Activated CD8-positive, alpha-beta memory T cell treated with anti-CD3 and anti-CD28 coated beads, Interleukin-2, amount 50 U/mL, for 1 hour (primary cell): ENCODE measurements around the gene AGBL5.

Experiments used
- DNase-seq: peaks from one replicate; pipeline ENCODE4 v3.0.0-alpha.2; 2020; ENCODE audit errors: extremely low read depth

The AGBL5 gene

DNA sequence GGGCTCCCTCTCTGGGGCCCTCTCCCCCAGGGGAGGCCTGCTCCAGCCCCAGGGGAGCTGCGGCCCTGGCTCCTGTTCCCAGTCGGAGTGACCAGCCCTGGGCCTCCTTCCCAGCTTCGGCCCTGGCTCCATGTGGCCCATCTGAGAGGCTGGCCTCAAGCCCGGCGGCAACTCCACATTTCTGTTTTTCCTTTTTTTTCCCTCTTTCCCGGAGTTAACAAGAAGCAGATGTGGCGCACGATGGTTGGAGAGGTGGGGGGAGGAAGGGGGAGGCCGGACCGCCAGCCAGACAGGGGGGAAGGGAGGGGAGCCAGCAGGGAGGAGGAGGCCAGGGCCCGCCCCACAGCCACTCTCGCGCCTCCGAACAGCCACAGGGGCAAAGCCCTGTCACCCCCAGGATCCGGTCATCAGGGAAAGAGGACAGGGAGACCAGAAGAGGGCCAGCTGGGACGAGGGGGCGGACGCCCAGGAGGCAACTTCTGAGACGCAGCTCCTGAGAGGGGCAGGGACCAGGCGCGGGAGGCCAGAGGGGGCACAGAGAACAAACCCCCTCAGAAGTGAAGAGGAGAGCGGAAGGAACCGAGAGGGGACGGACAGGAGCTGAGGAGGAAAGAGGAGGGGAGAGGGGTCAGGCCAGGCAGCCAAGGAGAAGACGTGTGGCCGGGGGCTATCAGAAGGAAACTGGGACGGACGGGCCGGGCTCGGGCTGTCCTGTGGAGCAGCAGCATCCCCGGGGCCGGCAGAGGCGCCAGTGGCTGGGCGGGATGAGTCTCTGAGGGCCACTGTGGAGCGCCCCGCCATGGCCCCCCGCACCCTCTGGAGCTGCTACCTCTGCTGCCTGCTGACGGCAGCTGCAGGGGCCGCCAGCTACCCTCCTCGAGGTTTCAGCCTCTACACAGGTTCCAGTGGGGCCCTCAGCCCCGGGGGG is 27.1 kb downstream of the AGBL5 start, which contains the start of gene EMILIN1:
Gene EMILIN1 (plus strand): TSS at position 349 of the 928 bp plus-strand sequence. CDS start 451 bp downstream, at position 800.
- DNase-seq, result no peak

DNA sequence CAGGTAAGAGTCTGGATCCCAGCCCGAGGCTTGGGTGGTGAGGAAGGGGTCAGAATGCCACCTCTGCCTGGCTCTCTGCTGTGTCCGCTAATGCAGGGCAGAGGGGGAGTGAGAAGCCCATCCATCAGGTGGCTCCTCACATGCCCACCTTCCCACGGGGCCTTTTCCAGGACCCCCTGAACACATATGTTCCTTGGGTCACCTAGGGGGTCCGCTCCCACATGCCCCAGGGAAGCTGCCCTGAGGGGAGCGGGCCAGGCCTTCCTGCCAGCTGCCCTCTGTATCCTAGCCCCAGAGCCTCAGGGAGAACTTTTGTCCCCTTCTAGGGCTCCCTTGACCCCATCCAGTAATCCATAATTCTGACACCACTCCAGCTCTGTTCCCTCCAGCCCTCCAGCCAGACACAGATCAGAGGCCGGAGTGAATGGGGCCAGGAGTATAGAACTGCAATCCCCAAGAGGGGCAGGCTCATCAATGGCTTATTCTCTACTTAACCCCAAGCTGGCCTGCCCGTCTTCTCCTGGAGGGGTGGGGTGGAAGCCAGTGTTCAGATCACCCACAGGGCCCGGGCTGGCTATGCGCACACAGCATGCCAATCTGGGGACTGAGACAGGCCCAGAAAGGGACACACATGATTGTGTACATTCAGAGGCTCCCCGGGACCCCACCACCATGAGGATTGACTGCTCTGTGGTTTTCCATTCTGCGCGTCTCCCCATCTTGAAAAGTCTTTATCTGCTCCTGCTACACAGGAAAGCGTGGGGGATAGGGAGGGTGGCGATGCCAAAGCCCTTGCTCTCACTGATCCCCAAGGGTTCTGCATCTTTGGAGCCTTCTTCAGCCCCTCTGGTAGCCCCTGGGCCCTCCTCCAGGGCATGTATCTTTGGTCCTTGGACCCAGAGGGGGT is 28.0 kb downstream of the AGBL5 start:
- DNase-seq, result no peak

DNA sequence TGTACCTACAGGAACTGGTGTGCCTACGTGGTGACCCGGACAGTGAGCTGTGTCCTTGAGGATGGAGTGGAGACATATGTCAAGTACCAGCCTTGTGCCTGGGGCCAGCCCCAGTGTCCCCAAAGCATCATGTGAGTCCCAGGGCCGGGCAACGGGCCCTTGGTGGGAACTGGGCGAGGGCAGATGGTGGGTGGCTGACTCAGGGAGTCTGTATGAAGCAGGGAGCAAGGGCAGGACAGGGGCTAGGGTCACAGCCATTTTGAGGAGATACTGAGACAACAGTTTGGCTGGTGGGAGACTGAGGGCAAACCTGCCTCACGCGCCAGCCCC is 28.6 kb downstream of the AGBL5 start:
- no peak for DNase-seq

DNA sequence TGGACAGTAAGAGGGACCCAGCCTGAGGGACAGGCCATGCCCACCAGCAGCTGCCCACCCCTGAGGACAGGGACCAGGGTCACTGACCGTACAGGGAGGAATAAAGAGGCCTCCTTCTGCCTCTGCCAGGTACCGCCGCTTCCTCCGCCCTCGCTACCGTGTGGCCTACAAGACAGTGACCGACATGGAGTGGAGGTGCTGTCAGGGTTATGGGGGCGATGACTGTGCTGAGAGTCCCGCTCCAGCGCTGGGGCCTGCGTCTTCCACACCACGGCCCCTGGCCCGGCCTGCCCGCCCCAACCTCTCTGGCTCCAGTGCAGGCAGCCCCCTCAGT is 29.1 kb downstream of the AGBL5 start:
- no peak for DNase-seq

DNA sequence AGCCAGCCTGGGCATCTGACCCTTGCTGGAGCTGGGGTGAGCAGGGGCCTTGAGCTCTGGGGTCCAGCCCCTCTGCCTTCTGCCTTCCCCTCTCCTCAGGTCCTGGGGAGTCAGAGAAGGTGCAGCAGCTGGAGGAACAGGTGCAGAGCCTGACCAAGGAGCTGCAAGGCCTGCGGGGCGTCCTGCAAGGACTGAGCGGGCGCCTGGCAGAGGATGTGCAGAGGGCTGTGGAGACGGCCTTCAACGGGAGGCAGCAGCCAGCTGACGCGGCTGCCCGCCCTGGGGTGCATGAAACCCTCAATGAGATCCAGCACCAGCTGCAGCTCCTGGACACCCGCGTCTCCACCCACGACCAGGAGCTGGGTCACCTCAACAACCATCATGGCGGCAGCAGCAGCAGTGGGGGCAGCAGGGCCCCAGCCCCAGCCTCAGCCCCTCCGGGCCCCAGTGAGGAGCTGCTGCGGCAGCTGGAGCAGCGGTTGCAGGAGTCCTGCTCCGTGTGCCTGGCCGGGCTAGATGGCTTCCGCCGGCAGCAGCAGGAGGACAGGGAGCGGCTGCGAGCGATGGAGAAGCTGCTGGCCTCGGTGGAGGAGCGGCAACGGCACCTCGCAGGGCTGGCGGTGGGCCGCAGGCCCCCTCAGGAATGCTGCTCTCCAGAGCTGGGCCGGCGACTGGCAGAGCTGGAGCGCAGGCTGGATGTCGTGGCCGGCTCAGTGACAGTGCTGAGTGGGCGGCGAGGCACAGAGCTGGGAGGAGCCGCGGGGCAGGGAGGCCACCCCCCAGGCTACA is 30.7 kb downstream of the AGBL5 start:
- no peak for DNase-seq

DNA sequence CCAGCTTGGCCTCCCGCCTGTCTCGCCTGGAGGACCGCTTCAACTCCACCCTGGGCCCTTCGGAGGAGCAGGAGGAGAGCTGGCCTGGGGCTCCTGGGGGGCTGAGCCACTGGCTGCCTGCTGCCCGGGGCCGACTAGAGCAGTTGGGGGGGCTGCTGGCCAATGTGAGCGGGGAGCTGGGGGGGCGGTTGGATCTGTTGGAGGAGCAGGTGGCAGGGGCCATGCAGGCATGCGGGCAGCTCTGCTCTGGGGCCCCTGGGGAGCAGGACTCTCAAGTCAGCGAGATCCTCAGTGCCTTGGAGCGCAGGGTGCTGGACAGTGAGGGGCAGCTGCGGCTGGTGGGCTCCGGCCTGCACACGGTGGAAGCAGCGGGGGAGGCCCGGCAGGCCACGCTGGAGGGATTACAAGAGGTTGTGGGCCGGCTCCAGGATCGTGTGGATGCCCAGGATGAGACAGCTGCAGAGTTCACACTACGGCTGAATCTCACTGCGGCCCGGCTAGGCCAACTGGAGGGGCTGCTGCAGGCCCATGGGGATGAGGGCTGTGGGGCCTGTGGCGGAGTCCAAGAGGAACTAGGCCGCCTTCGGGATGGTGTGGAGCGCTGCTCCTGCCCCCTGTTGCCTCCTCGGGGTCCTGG is 31.4 kb downstream of the AGBL5 start:
- DNase-seq, result no peak

DNA sequence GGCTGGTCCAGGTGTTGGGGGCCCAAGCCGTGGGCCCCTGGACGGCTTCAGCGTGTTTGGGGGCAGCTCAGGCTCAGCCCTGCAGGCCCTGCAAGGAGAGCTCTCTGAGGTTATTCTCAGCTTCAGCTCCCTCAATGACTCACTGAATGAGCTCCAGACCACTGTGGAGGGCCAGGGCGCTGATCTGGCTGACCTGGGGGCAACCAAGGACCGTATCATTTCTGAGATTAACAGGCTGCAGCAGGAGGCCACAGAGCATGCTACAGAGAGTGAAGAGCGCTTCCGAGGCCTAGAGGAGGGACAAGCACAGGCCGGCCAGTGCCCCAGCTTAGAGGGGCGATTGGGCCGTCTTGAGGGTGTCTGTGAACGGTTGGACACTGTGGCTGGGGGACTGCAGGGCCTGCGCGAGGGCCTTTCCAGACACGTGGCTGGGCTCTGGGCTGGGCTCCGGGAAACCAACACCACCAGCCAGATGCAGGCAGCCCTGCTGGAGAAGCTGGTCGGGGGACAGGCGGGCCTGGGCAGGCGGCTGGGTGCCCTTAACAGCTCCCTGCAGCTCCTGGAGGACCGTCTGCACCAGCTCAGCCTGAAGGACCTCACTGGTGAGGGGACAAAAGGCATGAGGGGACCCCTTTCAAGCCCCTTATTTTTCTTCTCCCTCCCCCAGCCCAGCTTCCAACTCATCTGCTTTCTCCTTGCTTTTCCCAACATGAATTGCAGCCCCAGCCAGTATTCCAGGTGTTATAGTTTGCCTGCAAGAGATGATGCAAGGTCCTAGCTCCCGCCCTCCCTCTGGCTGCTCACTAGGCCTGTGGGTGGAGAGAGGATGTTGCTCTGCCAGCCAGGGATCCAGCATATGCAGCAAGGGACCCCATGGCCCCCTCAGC is 32.2 kb downstream of the AGBL5 start:
- no peak for DNase-seq

DNA sequence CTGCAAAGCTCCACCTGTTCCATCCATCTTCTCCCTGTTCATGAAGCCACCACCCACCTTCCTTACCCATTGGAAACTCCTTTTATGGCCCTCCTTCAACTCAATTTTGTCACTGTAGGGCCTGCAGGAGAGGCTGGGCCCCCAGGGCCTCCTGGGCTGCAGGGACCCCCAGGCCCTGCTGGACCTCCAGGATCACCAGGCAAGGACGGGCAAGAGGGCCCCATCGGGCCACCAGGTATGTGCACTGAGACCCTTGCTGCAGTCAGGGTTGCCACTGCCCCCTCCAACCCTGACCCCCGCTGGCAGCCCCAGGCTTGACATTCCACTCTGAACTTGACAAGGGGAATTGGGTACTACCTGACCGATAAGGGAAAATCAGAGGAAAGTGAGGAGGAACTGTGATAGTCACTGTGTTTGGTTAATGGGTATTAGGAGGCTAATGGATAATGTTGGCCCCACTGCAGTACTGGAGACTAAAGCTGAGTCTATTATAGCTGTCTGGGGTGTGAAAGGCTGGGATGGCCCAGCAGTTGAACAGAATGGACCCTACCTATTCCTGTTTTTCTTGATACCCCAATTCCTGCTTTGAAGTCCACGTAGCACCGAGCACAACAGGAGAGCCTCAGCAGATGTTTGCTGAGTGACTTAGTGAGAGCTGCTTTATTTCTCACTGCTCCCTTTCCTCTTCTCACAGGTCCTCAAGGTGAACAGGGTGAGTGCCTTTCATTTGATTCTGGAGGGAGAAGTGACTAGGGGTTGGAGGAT is 33.0 kb downstream of the AGBL5 start:
- DNase-seq, result no peak

DNA sequence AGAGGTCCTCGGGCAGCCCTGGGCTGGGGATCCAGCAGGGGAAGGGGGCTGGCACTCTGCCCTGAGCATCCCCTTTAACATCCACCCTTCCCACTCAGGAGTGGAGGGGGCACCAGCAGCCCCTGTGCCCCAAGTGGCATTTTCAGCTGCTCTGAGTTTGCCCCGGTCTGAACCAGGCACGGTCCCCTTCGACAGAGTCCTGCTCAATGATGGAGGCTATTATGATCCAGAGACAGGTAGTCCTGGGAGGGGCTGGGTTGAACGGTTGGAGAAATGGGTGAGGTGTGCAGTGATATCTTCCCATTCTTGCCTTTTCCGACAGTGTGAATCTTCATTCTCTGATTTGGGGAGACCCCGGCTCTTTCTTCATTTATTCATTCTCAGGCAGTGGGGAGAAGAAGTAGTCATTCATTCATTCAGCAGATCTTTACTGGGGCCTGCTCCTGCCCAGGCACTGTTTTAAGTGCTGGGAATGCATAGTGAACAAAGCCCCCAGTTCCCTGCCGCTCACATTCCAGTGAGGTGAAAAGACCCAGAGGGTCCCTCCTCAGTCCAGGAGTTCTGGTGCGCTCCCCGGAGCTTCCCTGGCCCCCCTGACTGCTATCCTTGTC is 33.7 kb downstream of the AGBL5 start:
- no peak for DNase-seq

DNA sequence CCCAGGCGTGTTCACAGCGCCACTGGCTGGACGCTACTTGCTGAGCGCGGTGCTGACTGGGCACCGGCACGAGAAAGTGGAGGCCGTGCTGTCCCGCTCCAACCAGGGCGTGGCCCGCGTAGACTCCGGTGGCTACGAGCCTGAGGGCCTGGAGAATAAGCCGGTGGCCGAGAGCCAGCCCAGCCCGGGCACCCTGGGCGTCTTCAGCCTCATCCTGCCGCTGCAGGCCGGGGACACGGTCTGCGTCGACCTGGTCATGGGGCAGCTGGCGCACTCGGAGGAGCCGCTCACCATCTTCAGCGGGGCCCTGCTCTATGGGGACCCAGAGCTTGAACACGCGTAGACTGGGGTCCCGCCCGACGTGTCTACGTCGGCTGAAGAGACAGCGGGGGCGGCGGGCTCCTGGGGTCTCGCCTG is 34.2 kb downstream of the AGBL5 start:
- no peak for DNase-seq

DNA sequence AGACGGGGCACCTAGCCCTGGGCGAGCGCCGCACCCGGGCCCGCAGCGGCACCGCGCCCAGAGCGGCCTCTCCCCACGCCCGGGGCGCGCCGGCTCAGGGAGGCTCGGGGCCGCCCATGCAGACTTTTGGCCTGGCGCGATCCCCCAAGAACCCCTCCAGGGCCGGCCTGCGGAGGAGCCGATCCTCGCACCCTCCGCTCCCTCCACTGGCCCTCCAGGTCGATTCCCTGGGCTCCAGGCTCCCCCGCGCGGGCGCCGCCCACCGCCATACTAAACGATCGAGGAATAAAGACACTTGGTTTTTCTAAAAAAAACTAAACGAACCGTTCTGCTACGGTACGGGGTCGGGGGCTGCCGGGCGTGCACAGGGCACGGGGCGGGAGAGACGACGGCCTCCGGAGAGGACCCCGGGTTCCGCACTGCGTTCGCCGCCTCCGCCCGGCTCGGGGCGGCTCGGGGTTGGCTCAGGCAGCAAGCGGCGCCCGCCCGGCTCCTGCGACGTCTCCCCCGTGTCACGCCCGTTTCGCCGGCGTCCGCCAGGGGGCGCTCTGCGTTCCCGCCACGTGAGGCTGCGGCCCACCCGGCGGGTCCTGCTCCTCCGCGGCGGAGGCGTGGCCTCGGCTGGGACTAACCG is 34.7 kb downstream of the AGBL5 start:
- peak; percentile 71 for DNase-seq

DNA sequence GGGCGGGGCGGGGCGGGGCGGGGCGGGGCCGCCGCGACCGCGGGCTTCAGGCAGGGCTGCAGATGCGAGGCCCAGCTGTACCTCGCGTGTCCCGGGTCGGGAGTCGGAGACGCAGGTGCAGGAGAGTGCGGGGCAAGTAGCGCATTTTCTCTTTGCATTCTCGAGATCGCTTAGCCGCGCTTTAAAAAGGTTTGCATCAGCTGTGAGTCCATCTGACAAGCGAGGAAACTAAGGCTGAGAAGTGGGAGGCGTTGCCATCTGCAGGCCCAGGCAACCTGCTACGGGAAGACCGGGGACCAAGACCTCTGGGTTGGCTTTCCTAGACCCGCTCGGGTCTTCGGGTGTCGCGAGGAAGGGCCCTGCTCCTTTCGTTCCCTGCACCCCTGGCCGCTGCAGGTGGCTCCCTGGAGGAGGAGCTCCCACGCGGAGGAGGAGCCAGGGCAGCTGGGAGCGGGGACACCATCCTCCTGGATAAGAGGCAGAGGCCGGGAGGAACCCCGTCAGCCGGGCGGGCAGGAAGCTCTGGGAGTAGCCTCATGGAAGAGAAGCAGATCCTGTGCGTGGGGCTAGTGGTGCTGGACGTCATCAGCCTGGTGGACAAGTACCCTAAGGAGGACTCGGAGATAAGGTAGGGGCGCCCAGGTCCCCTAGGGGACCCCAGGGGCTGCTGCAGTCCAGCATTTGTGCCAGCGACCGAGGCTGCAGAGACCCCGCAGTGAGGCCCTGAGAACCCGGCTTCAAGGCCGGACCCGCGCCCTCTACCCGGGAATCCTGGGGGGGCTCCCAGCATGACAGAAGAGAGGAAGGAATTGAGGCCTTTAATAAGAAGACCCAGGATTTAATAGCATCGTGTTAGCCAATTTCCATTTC is 35.5 kb downstream of the AGBL5 start, which contains the start of gene KHK:
Gene KHK (plus strand): TSS at position 49 of the 870 bp plus-strand sequence. CDS start 488 bp downstream, at position 537.
- DNase-seq, result no peak

DNA sequence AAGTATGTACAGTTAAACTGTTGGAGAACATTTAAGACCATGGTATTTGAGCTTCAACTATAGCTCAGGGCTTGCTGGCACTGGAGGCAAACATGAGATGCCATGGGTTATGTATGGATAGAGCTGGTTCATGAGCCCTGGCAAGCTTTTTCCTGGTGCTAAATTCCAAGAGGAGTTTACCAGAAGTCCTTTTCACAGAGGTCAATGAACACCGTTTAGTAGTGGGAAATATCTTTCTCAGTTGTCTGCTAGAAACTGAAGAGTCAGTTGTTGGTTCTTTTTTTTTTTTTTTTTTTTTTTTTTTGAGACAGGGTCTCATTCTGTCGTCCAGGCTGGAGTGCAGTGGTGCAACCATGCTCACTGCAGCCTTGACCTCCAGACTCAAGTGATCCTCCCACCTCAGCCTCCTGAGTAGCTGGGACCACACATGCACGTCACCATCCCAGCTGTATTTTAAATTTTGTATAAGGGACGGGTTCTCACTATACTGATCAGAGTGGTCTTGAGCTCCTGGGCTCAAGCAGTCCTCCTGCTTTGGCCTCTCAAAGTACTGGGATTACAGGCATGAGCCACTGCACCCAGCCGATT is 36.4 kb downstream of the AGBL5 start:
- DNase-seq, result no peak

DNA sequence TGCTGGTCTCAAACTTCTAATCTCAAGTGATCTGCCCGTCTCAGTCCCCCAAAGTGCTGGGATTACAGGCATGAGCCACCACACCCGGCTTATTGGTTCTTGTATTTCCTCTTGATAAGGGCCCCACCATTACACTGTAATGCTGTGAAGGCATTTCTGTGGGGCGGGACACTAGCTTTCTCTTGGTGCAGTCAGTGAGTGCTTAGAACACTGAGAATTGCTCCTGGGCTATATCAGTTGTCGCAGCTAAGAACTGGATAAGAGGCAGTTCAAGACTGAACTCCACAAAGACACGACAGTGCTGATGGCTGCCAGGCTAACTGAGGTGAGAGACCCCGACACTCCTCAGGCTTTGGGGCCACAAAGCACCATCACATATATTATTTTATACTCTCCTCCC is 37.2 kb downstream of the AGBL5 start:
- no peak for DNase-seq

DNA sequence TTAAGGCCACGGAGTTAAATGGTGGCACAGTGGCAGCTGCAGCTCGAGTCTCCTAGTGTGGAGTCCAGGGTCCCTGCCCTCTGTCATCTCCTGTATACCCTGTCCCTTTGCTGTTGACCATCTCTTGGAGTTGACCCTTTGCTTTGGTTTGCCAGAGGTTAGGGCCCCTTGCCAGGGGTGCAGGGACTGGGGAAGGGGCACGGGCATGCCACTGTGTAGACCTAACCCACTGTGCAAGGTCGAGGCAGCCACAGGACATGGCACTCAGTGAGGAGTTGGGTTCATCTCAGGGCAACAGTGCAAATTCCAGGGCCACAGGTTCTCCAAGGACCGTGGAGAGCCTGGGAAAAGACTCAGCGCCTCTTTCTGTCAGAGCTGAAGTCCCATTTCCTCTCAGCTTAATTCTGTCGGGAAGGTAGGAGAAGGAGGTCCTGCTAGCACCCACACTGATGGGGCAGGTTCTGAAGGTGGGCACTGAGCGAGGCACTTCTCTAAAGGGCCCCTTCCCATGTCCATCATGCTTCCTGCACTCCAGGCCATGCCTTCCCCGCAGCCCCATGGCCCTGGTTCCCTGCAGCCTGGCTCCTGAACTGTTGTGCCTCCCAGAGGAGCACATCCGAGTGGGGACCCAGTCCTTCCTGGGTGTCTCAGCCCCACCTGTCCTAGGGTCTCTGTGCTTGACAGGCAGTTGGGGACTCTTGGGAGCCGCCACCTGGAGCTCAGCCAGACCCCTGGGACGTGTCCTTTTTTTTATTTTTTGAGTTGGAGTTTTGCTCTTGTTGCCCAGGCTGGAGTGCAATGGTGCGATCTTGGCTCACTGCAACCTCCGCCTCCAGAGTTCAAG is 37.9 kb downstream of the AGBL5 start:
- no peak for DNase-seq
